ENCODE results near the gene DNAJC21. TPM values are rescaled to one million over a fixed set of nuclear protein-coding genes. Genes with fewer than 3 reads are reported as not detected.
"Not testable (repeated sequence)": the region's sequence is repeated elsewhere in the genome, so short reads cannot be mapped to it uniquely, and the experiment has no call there.

DNAJC21 gene
- total RNA-seq, 2 experiments from 2014 or later, result 52.4 to 57.6 TPM

GRCh38 chr5:34959323-34959722 lies 30.0 kb downstream of the DNAJC21 start:
- DNase-seq, result peak; percentile 20
- ChIA-PET CTCF (no interaction called here), POLR2A (no interaction called here)
- no peaks in the 10 kb centered on the region for H3K9me3 Mint-ChIP-seq
- H3K27me3 Mint-ChIP-seq, result no peaks in the 10 kb centered on the region
- peaks cover 17% of the 10 kb centered on the region for H3K36me3 Mint-ChIP-seq (ENCODE audit: low read depth)
- H3K27ac Mint-ChIP-seq, result no peak overlapping the region
- peaks cover 26% of the 10 kb centered on the region for H3K4me1 Mint-ChIP-seq
- H3K4me3 Mint-ChIP-seq, result no peak overlapping the region

DNA sequence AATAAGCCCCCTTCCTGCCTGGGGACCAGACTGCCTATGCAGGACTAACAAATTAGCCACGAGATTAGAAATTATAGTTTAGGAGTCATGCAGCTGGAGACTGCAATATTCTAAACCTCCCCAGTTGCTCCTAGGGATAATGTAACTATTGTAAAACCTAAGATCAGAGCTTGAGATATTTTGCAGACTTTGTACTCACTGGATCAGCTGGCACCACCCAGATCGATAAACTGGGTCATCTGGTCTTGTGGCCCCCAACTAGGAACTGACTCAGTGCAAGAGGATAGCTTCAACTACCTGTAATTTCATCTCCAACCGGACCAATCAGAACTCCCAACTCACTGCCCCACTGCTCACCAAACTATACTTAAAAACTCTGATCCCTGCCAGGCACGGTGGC lies 38.2 kb downstream of the DNAJC21 start:
- ChIA-PET CTCF (interaction anchor here (0.6 kb wide), 2 partner anchors 47 to 362 kb away, joined by 3 to 5 read pairs; no protein-coding TSS in a partner anchor), POLR2A (no interaction called here)
- Mint-ChIP-seq H3K36me3 (ENCODE audit: low read depth) (peaks cover 7% of the 10 kb centered on the region), H3K27ac (no peak overlapping the region), H3K27me3 (no peaks in the 10 kb centered on the region), H3K4me1 (no peaks in the 10 kb centered on the region), H3K4me3 (no peak overlapping the region), H3K9me3 (peaks cover 11% of the 10 kb centered on the region)
- no peak for DNase-seq

GRCh38 chr5:34968258-34968657 lies 38.9 kb downstream of the DNAJC21 start:
- peaks cover 11% of the 10 kb centered on the region for H3K9me3 Mint-ChIP-seq
- H3K27ac Mint-ChIP-seq, result no peak overlapping the region

DNA sequence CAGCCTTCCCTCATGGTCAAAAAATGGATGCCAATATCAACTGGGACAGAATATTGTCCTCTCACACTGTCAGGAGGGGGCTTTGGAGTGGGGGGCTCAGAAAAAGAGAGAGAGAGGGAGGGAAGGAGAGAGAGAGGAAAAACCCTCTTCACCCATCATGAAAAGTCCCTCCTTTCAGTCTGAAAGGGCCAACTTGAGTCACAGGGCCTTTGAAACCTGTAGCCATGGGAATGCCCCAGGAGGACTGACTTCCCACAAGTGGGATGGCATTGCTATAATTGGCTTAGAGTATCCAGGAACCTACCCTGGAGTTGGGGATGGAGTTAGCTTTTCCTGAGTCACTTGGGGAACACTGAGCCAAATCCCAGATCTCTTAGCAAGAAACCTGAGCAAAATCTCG lies 41.2 kb downstream of the DNAJC21 start:
- DNase-seq, result no peak
- H3K36me3 Mint-ChIP-seq (ENCODE audit: low read depth), result peaks cover 7% of the 10 kb centered on the region
- H3K27ac Mint-ChIP-seq, result no peak overlapping the region
- no peaks in the 10 kb centered on the region for H3K4me1 Mint-ChIP-seq
- peaks cover 8% of the 10 kb centered on the region for H3K9me3 Mint-ChIP-seq
- no peak overlapping the region for H3K4me3 Mint-ChIP-seq
- no peaks in the 10 kb centered on the region for H3K27me3 Mint-ChIP-seq
- ChIA-PET CTCF (no interaction called here), POLR2A (no interaction called here)

More at GRCh38 chr5:34968258-34968657, 38.9 kb downstream of the DNAJC21 start:
- POLR2A ChIA-PET, result no interaction called here
- CTCF ChIA-PET, result interaction anchor here (0.6 kb wide), 1 partner anchor 46 kb away, joined by 3 read pairs; no protein-coding TSS in a partner anchor
- Mint-ChIP-seq H3K4me1 (no peaks in the 10 kb centered on the region), H3K27me3 (no peaks in the 10 kb centered on the region), H3K4me3 (no peak overlapping the region), H3K36me3 (ENCODE audit: low read depth) (peaks cover 7% of the 10 kb centered on the region)
- no peak for DNase-seq

DNA sequence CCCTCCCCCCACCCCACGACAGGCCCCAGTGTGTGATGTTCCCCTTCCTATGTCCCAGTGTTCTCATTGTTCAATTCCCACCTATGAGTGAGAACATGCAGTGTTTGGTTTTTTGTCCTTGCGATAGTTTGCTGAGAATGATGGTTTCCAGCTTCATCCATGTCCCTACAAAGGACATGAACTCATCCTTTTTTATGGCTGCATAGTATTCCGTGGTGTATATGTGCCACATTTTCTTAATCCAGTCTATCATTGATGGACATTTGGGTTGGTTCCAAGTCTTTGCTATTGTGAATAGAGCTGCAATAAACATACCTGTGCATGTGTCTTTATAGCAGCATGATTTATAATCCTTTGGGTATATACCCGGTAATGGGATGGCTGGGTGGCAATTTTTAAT lies 42.3 kb downstream of the DNAJC21 start:
- POLR2A ChIA-PET; H3K4me3 Mint-ChIP-seq; DNase-seq; H3K36me3 Mint-ChIP-seq (ENCODE audit: low read depth); H3K27ac Mint-ChIP-seq; H3K9me3 Mint-ChIP-seq; H3K27me3 Mint-ChIP-seq; H3K4me1 Mint-ChIP-seq: not testable (repeated sequence)
- CTCF ChIA-PET, result interaction anchor here (0.5 kb wide), 1 partner anchor 11 kb away, joined by 4 read pairs; no protein-coding TSS in a partner anchor

GRCh38 chr5:34976347-34976746 lies 47.0 kb downstream of the DNAJC21 start:
- POLR2A ChIA-PET, result no interaction called here
- CTCF ChIA-PET, result no interaction called here
- no peak overlapping the region for H3K4me3 Mint-ChIP-seq
- no peaks in the 10 kb centered on the region for H3K4me1 Mint-ChIP-seq
- no peaks in the 10 kb centered on the region for H3K36me3 Mint-ChIP-seq (ENCODE audit: low read depth)
- DNase-seq, result no peak
- peaks cover 7% of the 10 kb centered on the region for H3K27me3 Mint-ChIP-seq
- no peak overlapping the region for H3K27ac Mint-ChIP-seq
- H3K9me3 Mint-ChIP-seq, result peaks cover under 1% of the 10 kb centered on the region

GRCh38 chr5:34977934-34978613 lies 48.7 kb downstream of the DNAJC21 start:
- H3K27ac Mint-ChIP-seq, result no peak overlapping the region
- ChIA-PET CTCF (no interaction called here), POLR2A (no interaction called here)
- peaks cover 7% of the 10 kb centered on the region for H3K27me3 Mint-ChIP-seq
- no peaks in the 10 kb centered on the region for H3K36me3 Mint-ChIP-seq (ENCODE audit: low read depth)
- H3K9me3 Mint-ChIP-seq, result peaks cover 6% of the 10 kb centered on the region
- no peaks in the 10 kb centered on the region for H3K4me1 Mint-ChIP-seq
- H3K4me3 Mint-ChIP-seq, result no peak overlapping the region
- DNase-seq, result no peak

DNA sequence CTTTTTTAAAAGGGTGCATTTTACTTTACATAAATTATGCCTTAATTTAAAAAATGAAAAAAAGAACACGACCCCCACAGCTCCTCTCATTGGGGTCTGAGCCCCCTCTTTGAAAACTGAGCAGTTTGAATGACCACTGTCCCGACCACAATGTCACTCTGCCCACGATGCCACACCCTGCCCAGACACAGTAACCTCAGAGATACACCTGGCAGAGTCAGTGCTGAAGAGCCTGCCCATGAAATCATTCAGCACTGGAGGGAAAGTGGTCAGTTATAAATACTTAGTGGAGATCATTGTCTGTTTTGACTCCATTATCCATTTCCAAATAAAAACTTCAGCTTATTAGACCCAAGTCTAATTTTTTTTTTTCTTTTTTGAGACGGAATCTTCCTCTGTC lies 49.3 kb downstream of the DNAJC21 start:
- Mint-ChIP-seq H3K4me1 (no peaks in the 10 kb centered on the region), H3K4me3 (no peak overlapping the region), H3K36me3 (ENCODE audit: low read depth) (no peaks in the 10 kb centered on the region), H3K27me3 (peaks cover 7% of the 10 kb centered on the region), H3K9me3 (peaks cover 6% of the 10 kb centered on the region), H3K27ac (no peak overlapping the region)
- ChIA-PET CTCF (no interaction called here), POLR2A (no interaction called here)
- DNase-seq, result no peak

DNA sequence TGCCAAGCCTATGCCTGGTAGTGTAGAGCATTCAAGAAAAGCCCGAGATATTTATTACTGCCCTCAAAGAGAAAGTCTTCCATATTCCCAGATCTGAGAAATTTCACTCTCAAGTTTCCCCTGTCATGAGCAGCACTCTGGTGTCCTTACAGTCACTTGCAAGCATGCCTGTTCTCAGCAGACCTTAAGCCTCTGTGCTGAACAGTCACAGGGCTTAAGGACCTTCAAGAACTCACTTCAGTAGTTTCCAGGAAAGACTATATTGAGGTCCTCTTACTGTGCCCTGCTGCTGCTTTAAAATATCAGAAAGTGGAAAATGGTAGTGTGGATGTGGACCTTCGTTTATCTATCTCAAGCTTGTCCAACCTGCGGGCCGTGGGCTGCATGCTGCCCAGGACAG lies 53.5 kb downstream of the DNAJC21 start:
- no peaks in the 10 kb centered on the region for H3K36me3 Mint-ChIP-seq (ENCODE audit: low read depth)
- peaks cover 11% of the 10 kb centered on the region for H3K27me3 Mint-ChIP-seq
- POLR2A ChIA-PET, result no interaction called here
- H3K4me1 Mint-ChIP-seq, result no peaks in the 10 kb centered on the region
- no peak overlapping the region for H3K27ac Mint-ChIP-seq
- H3K9me3 Mint-ChIP-seq, result peaks cover 22% of the 10 kb centered on the region
- CTCF ChIA-PET, result interaction anchor here (0.9 kb wide), 1 partner anchor 20 kb away, joined by 4 read pairs; no protein-coding TSS in a partner anchor
- no peak overlapping the region for H3K4me3 Mint-ChIP-seq
- no peak for DNase-seq

- Mint-ChIP-seq H3K9me3 (peaks cover 19% of the 10 kb centered on the region), H3K4me1 (no peaks in the 10 kb centered on the region), H3K4me3 (no peak overlapping the region), H3K36me3 (ENCODE audit: low read depth) (peaks cover 2% of the 10 kb centered on the region), H3K27me3 (peaks cover 19% of the 10 kb centered on the region), H3K27ac (no peak overlapping the region)
- no peak for DNase-seq
- POLR2A ChIA-PET, result no interaction called here
- CTCF ChIA-PET, result no interaction called here
These were observed 57.6 kb downstream of the DNAJC21 start for GRCh38 chr5:34986965-34987364.

GRCh38 chr5:34991486-34992238 lies 62.3 kb downstream of the DNAJC21 start:
- Mint-ChIP-seq H3K4me3 (no peak overlapping the region), H3K27ac (no peak overlapping the region), H3K9me3 (peaks cover 11% of the 10 kb centered on the region), H3K27me3 (peaks cover 43% of the 10 kb centered on the region), H3K4me1 (no peaks in the 10 kb centered on the region), H3K36me3 (ENCODE audit: low read depth) (peaks cover 2% of the 10 kb centered on the region)
- DNase-seq, result no peak
- ChIA-PET POLR2A (interaction anchor here (0.5 kb wide), 1 partner anchor 80 kb away, joined by 3 read pairs; no protein-coding TSS in a partner anchor), CTCF (no interaction called here)

- no peaks in the 10 kb centered on the region for H3K4me1 Mint-ChIP-seq
- ChIA-PET CTCF (no interaction called here), POLR2A (no interaction called here)
- no peak overlapping the region for H3K27ac Mint-ChIP-seq
- no peak for DNase-seq
- peaks cover 37% of the 10 kb centered on the region for H3K27me3 Mint-ChIP-seq
- H3K36me3 Mint-ChIP-seq (ENCODE audit: low read depth), result no peaks in the 10 kb centered on the region
- H3K9me3 Mint-ChIP-seq, result no peaks in the 10 kb centered on the region
- no peak overlapping the region for H3K4me3 Mint-ChIP-seq
These were observed 64.6 kb downstream of the DNAJC21 start for GRCh38 chr5:34993951-34994350.

DNA sequence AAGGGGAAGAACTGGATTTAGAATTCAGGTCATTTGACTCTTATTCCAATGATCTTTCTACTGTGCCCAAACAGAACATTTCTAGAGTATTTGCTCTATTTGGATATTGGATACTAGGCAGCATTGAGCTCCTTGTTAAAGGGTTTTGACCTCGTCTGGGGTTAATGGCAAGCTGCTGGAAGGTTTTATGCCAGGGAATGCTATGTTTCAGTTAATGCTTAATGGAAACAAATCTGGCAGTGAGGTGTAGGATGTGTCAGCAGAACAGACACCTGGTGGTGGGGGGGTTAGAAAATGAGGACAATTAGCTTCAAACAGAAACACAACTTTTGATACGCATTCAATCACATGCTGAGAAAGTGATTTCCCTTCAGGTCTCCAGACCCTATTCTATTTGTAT lies 66.9 kb downstream of the DNAJC21 start:
- Mint-ChIP-seq H3K4me3 (no peak overlapping the region), H3K27ac (no peak overlapping the region), H3K36me3 (ENCODE audit: low read depth) (no peaks in the 10 kb centered on the region), H3K27me3 (peaks cover 41% of the 10 kb centered on the region), H3K9me3 (no peaks in the 10 kb centered on the region), H3K4me1 (no peaks in the 10 kb centered on the region)
- POLR2A ChIA-PET, result no interaction called here
- no peak for DNase-seq
- CTCF ChIA-PET, result no interaction called here

Measured in activated CD4-positive, alpha-beta T cell treated with anti-CD3 and anti-CD28 coated beads, Interleukin-2, amount 10 ng/mL, durations not matched to agents 7 days and 5 days (primary cell).